ENCODE measurements around the gene DOCK1. TPM values are rescaled to one million over a fixed set of nuclear protein-coding genes. Genes with fewer than 3 reads are reported as not detected.

Gene DOCK1
- total RNA-seq, 1 donor from 2014 or later = 72.6 TPM

- no peak overlapping the region for H3K27ac Mint-ChIP-seq
Measured at GRCh38 chr10:127157089-127157488, 251.9 kb downstream of the DOCK1 start.

GRCh38 chr10:127157506-127158200 lies 252.4 kb downstream of the DOCK1 start:
- Histone ChIP-seq H3F3A (ENCODE audit: low read depth) (no peaks in the 10 kb centered on the region), H3K27ac (no peak overlapping the region), H3K4me3 (no peak overlapping the region), H3K4me1 (no peaks in the 10 kb centered on the region), H3K36me3 (no peaks in the 10 kb centered on the region), H3K4me2 (no peak overlapping the region), H3K79me2 (ENCODE audit: low read depth) (no peaks in the 10 kb centered on the region), H4K20me1 (ENCODE audit: low read depth) (peaks cover 51% of the 10 kb centered on the region), H2AFZ (replicated peaks) (no peak overlapping the region), H3K9ac (no peak overlapping the region), H3K27me3 (no peaks in the 10 kb centered on the region), H3K9me3 (ENCODE audit: low read depth) (no peaks in the 10 kb centered on the region)
- no peak for TF ChIP-seq CTCF (IDR thresholded peaks at IDR 0.05)
- no peak for TF ChIP-seq EZH2 (IDR thresholded peaks at IDR 0.05)
- TF ChIP-seq EZH2phosphoT487 (IDR thresholded peaks at IDR 0.05) = no peak
- H3K27me3 Mint-ChIP-seq (ENCODE audit: insufficient read depth, low read depth) = no peaks in the 10 kb centered on the region
- no peaks in the 10 kb centered on the region for H3K9me3 Mint-ChIP-seq
- no peak for DNase-seq (ENCODE audit: low spot score)
- no peak overlapping the region for H3K27ac Mint-ChIP-seq
- H3K4me1 Mint-ChIP-seq = peaks cover 10% of the 10 kb centered on the region
- H3K36me3 Mint-ChIP-seq = no peaks in the 10 kb centered on the region
- no peak overlapping the region for H3K4me3 Mint-ChIP-seq

More at GRCh38 chr10:127157089-127157488, 251.9 kb downstream of the DOCK1 start:
- H3F3A ChIP-seq (ENCODE audit: low read depth) = no peaks in the 10 kb centered on the region
- DNase-seq (ENCODE audit: low spot score) = no peak
- H4K20me1 ChIP-seq (ENCODE audit: low read depth) = peaks cover 51% of the 10 kb centered on the region
- H3K79me2 ChIP-seq (ENCODE audit: low read depth) = no peaks in the 10 kb centered on the region
- no peaks in the 10 kb centered on the region for H3K36me3 ChIP-seq
- H3K27me3 ChIP-seq = no peaks in the 10 kb centered on the region
- no peaks in the 10 kb centered on the region for H3K27me3 Mint-ChIP-seq (ENCODE audit: insufficient read depth, low read depth)
- no peaks in the 10 kb centered on the region for H3K36me3 Mint-ChIP-seq
- H3K4me1 Mint-ChIP-seq = peaks cover 10% of the 10 kb centered on the region
- H3K9ac ChIP-seq = no peak overlapping the region
- no peak overlapping the region for H3K27ac ChIP-seq
- no peak overlapping the region for H3K4me3 ChIP-seq
- TF ChIP-seq EZH2 (IDR thresholded peaks at IDR 0.05) (no peak), CTCF (IDR thresholded peaks at IDR 0.05) (no peak), EZH2phosphoT487 (IDR thresholded peaks at IDR 0.05) (no peak)
- H3K4me3 Mint-ChIP-seq = no peak overlapping the region
- H3K9me3 ChIP-seq (ENCODE audit: low read depth) = no peaks in the 10 kb centered on the region
- H2AFZ ChIP-seq (replicated peaks) = no peak overlapping the region
- H3K9me3 Mint-ChIP-seq = no peaks in the 10 kb centered on the region
- no peak overlapping the region for H3K4me2 ChIP-seq
- no peaks in the 10 kb centered on the region for H3K4me1 ChIP-seq

GRCh38 chr10:127158662-127159061 lies 253.4 kb downstream of the DOCK1 start:
- Histone ChIP-seq H3K27ac (no peak overlapping the region), H3K36me3 (no peaks in the 10 kb centered on the region), H3K4me2 (no peak overlapping the region), H3K9me3 (ENCODE audit: low read depth) (no peaks in the 10 kb centered on the region), H3K9ac (no peak overlapping the region), H3K79me2 (ENCODE audit: low read depth) (no peaks in the 10 kb centered on the region), H3K4me1 (no peaks in the 10 kb centered on the region), H2AFZ (replicated peaks) (no peak overlapping the region), H3K4me3 (no peak overlapping the region), H3K27me3 (no peaks in the 10 kb centered on the region), H4K20me1 (ENCODE audit: low read depth) (peaks cover 50% of the 10 kb centered on the region), H3F3A (ENCODE audit: low read depth) (no peaks in the 10 kb centered on the region)
- Mint-ChIP-seq H3K27me3 (ENCODE audit: insufficient read depth, low read depth) (no peaks in the 10 kb centered on the region), H3K27ac (no peak overlapping the region), H3K4me1 (peaks cover 10% of the 10 kb centered on the region), H3K9me3 (no peaks in the 10 kb centered on the region), H3K36me3 (no peaks in the 10 kb centered on the region), H3K4me3 (no peak overlapping the region)
- TF ChIP-seq EZH2 (IDR thresholded peaks at IDR 0.05) (no peak), EZH2phosphoT487 (IDR thresholded peaks at IDR 0.05) (no peak), CTCF (IDR thresholded peaks at IDR 0.05) (no peak)
- DNase-seq (ENCODE audit: low spot score) = no peak
